Measurements from ENCODE around the gene DUSP15.

DUSP15 gene

DNA sequence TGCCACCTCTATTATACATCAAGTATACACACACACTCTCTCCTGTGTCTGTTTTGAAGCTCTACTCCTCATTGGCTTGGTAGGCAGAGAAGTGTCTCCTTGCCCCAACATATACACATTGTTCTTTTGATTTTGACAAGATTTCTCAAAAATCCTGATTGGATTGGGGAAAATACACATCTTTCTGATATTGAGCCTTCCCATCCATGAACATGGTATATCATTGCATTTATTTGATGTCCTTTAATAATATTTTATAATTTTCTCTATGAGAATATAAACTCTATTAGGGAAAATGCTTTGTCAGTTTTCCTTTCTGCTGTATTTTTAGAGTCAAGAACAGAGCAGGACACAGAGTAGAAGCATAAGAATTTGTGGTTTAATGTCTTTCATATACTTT is 7.4 kb upstream of the DUSP15 start:
- Histone ChIP-seq H3K9me3 (ENCODE audit: control insufficient read depth, low read length) (no peaks in the 10 kb centered on the region), H3K36me3 (ENCODE audit: control insufficient read depth in 1 of 2, insufficient read depth in 2 of 2, low read depth in 1 of 2, low read length in 2 of 2) (no peaks in the 10 kb centered on the region), H2BK120ac (ENCODE audit: low read depth, low read length) (no peak overlapping the region), H3K4me1 (ENCODE audit: control insufficient read depth, insufficient read depth, low read depth, low read length) (peaks cover 9% of the 10 kb centered on the region), H3K23ac (ENCODE audit: low read length in 2 of 2) (no peak overlapping the region), H3K27me3 (ENCODE audit: control insufficient read depth in 1 of 2, insufficient read depth in 1 of 2, low read length in 2 of 2) (peaks cover 19 to 28% of the 10 kb centered on the region in 2 experiments), H3K4ac (ENCODE audit: low read depth in 1 of 2, low read length in 2 of 2) (no peak overlapping the region), H3K4me3 (ENCODE audit: insufficient read depth in 1 of 2, low read depth in 1 of 2, low read length in 2 of 2) (no peak overlapping the region), H2AFZ (ENCODE audit: low read depth, low read length) (no peak overlapping the region), H2BK5ac (ENCODE audit: low read depth, low read length, poor library complexity, severe bottlenecking) (no peak overlapping the region), H2AK5ac (ENCODE audit: low read length, severe bottlenecking) (no peak overlapping the region), H3K14ac (ENCODE audit: low read length in 2 of 2) (no peak overlapping the region), H4K91ac (ENCODE audit: low read length) (no peak overlapping the region), H3K18ac (ENCODE audit: low read depth in 1 of 2, low read length in 2 of 2) (no peak overlapping the region), H3K79me1 (replicated peaks; ENCODE audit: low read length, poor library complexity, severe bottlenecking) (no peaks in the 10 kb centered on the region), H3K9ac (ENCODE audit: low read length) (no peak overlapping the region), H3K4me2 (ENCODE audit: low read length, poor library complexity, severe bottlenecking) (no peak overlapping the region), H2BK15ac (ENCODE audit: low read depth, poor library complexity, severe bottlenecking) (no peak overlapping the region), H4K8ac (ENCODE audit: low read length) (no peak overlapping the region), H2BK12ac (ENCODE audit: low read length in 2 of 2) (no peak overlapping the region), H3K27ac (ENCODE audit: low read length, poor library complexity, severe bottlenecking) (no peak overlapping the region)
- no peak for DNase-seq

DNA sequence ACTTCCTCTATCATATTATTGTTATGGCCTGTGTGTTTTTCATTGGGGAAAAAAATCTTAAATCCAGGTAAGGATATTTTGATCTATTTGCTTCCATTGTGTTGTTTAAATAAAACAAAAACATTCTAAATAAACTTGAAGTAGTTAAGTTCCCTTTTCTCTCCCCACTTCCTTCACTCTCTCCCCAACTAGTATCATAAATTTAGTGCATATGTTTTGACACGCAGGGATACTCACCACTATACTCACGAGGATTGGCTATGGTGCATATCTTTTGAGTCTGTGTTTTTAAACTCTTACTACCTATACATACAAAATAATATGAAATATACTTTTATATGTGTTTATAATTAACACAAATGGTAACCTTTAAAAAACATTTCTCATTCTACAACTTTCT is 5.3 kb upstream of the DUSP15 start:
- Histone ChIP-seq H3K9me3 (ENCODE audit: control insufficient read depth, low read length) (no peaks in the 10 kb centered on the region), H2BK5ac (ENCODE audit: low read depth, low read length, poor library complexity, severe bottlenecking) (no peak overlapping the region)
- WGBS = no CpG with 5 or more reads among the region's 2 CpGs

DNA sequence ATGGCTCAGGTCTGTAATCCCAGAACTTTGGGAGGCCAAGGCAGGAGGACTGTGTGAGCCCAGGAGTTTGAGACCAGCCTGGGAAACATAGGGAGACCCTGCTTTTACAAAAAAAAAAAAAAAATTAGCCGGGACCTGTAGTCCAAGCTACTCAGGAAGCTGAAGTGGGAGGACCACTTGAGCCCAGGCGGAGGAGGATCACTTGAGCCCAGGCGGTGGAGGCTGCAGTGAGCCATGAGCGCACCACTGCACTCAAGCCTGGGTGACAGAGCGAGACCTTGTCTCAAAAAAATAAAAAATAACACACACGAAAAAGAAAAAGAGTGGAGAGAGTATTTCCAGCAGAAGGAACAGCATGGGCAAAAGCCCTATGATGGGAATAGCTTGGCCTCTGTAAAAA is 2.1 kb upstream of the DUSP15 start:
- no peak overlapping the region for H4K91ac ChIP-seq (ENCODE audit: low read length)
- no peak overlapping the region for H2AK5ac ChIP-seq (ENCODE audit: low read length, severe bottlenecking)
- H3K18ac ChIP-seq (ENCODE audit: low read depth in 1 of 2, low read length in 2 of 2) = no peak overlapping the region
- no peak overlapping the region for H2AFZ ChIP-seq (ENCODE audit: low read depth, low read length)
- no peaks in the 10 kb centered on the region for H3K36me3 ChIP-seq (ENCODE audit: control insufficient read depth in 1 of 2, insufficient read depth in 2 of 2, low read depth in 1 of 2, low read length in 2 of 2)
- H3K9me3 ChIP-seq (ENCODE audit: control insufficient read depth, low read length) = no peaks in the 10 kb centered on the region
- H3K23ac ChIP-seq (ENCODE audit: low read length in 2 of 2) = no peak overlapping the region
- no peak overlapping the region for H3K4ac ChIP-seq (ENCODE audit: low read depth in 1 of 2, low read length in 2 of 2)
- peaks cover 12% of the 10 kb centered on the region for H3K4me1 ChIP-seq (ENCODE audit: control insufficient read depth, insufficient read depth, low read depth, low read length)
- no peak overlapping the region for H3K27ac ChIP-seq (ENCODE audit: low read length, poor library complexity, severe bottlenecking)
- DNase-seq = no peak
- no peak overlapping the region for H2BK5ac ChIP-seq (ENCODE audit: low read depth, low read length, poor library complexity, severe bottlenecking)
- no peak overlapping the region for H2BK120ac ChIP-seq (ENCODE audit: low read depth, low read length)
- H3K9ac ChIP-seq (ENCODE audit: low read length) = no peak overlapping the region
- no peak overlapping the region for H2BK15ac ChIP-seq (ENCODE audit: low read depth, poor library complexity, severe bottlenecking)
- no peaks in the 10 kb centered on the region for H3K79me1 ChIP-seq (replicated peaks; ENCODE audit: low read length, poor library complexity, severe bottlenecking)
- H3K4me3 ChIP-seq (ENCODE audit: insufficient read depth in 1 of 2, low read depth in 1 of 2, low read length in 2 of 2) = no peak overlapping the region
- H2BK12ac ChIP-seq (ENCODE audit: low read length in 2 of 2) = no peak overlapping the region
- no peak overlapping the region for H3K4me2 ChIP-seq (ENCODE audit: low read length, poor library complexity, severe bottlenecking)
- peaks cover 57 to 60% of the 10 kb centered on the region in 2 experiments for H3K27me3 ChIP-seq (ENCODE audit: control insufficient read depth in 1 of 2, insufficient read depth in 1 of 2, low read length in 2 of 2)
- WGBS = 77% methylated on average over 4 of the region's 6 CpGs
- no peak overlapping the region for H3K14ac ChIP-seq (ENCODE audit: low read length in 2 of 2)
- H4K8ac ChIP-seq (ENCODE audit: low read length) = no peak overlapping the region

More for the DNA sequence above, 5.3 kb upstream of the DUSP15 start:
- H2AK5ac ChIP-seq (ENCODE audit: low read length, severe bottlenecking) = no peak overlapping the region
- no peaks in the 10 kb centered on the region for H3K36me3 ChIP-seq (ENCODE audit: control insufficient read depth in 1 of 2, insufficient read depth in 2 of 2, low read depth in 1 of 2, low read length in 2 of 2)
- peaks cover 9% of the 10 kb centered on the region for H3K4me1 ChIP-seq (ENCODE audit: control insufficient read depth, insufficient read depth, low read depth, low read length)
- no peak overlapping the region for H2BK12ac ChIP-seq (ENCODE audit: low read length in 2 of 2)
- no peak overlapping the region for H3K4ac ChIP-seq (ENCODE audit: low read depth in 1 of 2, low read length in 2 of 2)
- DNase-seq = no peak
- no peak overlapping the region for H4K91ac ChIP-seq (ENCODE audit: low read length)
- H2AFZ ChIP-seq (ENCODE audit: low read depth, low read length) = no peak overlapping the region
- H3K14ac ChIP-seq (ENCODE audit: low read length in 2 of 2) = no peak overlapping the region
- no peak overlapping the region for H3K4me3 ChIP-seq (ENCODE audit: insufficient read depth in 1 of 2, low read depth in 1 of 2, low read length in 2 of 2)
- no peak overlapping the region for H3K23ac ChIP-seq (ENCODE audit: low read length in 2 of 2)
- no peak overlapping the region for H2BK120ac ChIP-seq (ENCODE audit: low read depth, low read length)
- no peak overlapping the region for H3K4me2 ChIP-seq (ENCODE audit: low read length, poor library complexity, severe bottlenecking)
- H3K27ac ChIP-seq (ENCODE audit: low read length, poor library complexity, severe bottlenecking) = no peak overlapping the region
- H2BK15ac ChIP-seq (ENCODE audit: low read depth, poor library complexity, severe bottlenecking) = no peak overlapping the region
- peaks cover 33 to 41% of the 10 kb centered on the region in 2 experiments for H3K27me3 ChIP-seq (ENCODE audit: control insufficient read depth in 1 of 2, insufficient read depth in 1 of 2, low read length in 2 of 2)
- H3K9ac ChIP-seq (ENCODE audit: low read length) = no peak overlapping the region
- no peak overlapping the region for H3K18ac ChIP-seq (ENCODE audit: low read depth in 1 of 2, low read length in 2 of 2)
- no peak overlapping the region for H4K8ac ChIP-seq (ENCODE audit: low read length)
- H3K79me1 ChIP-seq (replicated peaks; ENCODE audit: low read length, poor library complexity, severe bottlenecking) = no peaks in the 10 kb centered on the region

DNA sequence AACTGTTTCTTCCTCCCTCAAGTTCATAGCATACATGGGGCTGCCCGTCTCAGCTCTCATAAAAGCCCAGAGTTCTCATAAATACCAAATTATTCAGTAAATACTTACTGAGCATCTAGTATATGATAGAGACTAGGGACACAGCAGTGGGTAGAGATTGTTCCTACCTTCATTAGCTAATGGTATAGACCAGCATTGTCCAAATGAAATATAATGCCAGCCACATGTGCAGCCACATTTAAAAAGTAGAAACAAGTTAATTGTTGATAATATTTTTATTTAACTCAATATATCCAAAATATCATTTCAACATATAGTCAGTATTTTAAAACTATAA is 1.3 kb upstream of the DUSP15 start:
- H3K4me3 ChIP-seq (ENCODE audit: insufficient read depth in 1 of 2, low read depth in 1 of 2, low read length in 2 of 2) = no peak overlapping the region
- H3K23ac ChIP-seq (ENCODE audit: low read length in 2 of 2) = no peak overlapping the region
- no peak for DNase-seq
- H2BK5ac ChIP-seq (ENCODE audit: low read depth, low read length, poor library complexity, severe bottlenecking) = no peak overlapping the region
- no peaks in the 10 kb centered on the region for H3K36me3 ChIP-seq (ENCODE audit: control insufficient read depth in 1 of 2, insufficient read depth in 2 of 2, low read depth in 1 of 2, low read length in 2 of 2)
- WGBS = no CpG with 5 or more reads among the region's 1 CpG
- peaks cover 64 to 67% of the 10 kb centered on the region in 2 experiments for H3K27me3 ChIP-seq (ENCODE audit: control insufficient read depth in 1 of 2, insufficient read depth in 1 of 2, low read length in 2 of 2)
- H2BK12ac ChIP-seq (ENCODE audit: low read length in 2 of 2) = no peak overlapping the region
- no peak overlapping the region for H3K9ac ChIP-seq (ENCODE audit: low read length)
- H3K18ac ChIP-seq (ENCODE audit: low read depth in 1 of 2, low read length in 2 of 2) = no peak overlapping the region
- no peak overlapping the region for H2AK5ac ChIP-seq (ENCODE audit: low read length, severe bottlenecking)
- H2BK120ac ChIP-seq (ENCODE audit: low read depth, low read length) = no peak overlapping the region
- no peak overlapping the region for H4K8ac ChIP-seq (ENCODE audit: low read length)
- H2BK15ac ChIP-seq (ENCODE audit: low read depth, poor library complexity, severe bottlenecking) = no peak overlapping the region
- H3K14ac ChIP-seq (ENCODE audit: low read length in 2 of 2) = no peak overlapping the region
- H4K91ac ChIP-seq (ENCODE audit: low read length) = no peak overlapping the region
- peaks cover 12% of the 10 kb centered on the region for H3K4me1 ChIP-seq (ENCODE audit: control insufficient read depth, insufficient read depth, low read depth, low read length)
- no peaks in the 10 kb centered on the region for H3K9me3 ChIP-seq (ENCODE audit: control insufficient read depth, low read length)
- no peak overlapping the region for H2AFZ ChIP-seq (ENCODE audit: low read depth, low read length)
- H3K4me2 ChIP-seq (ENCODE audit: low read length, poor library complexity, severe bottlenecking) = no peak overlapping the region
- H3K27ac ChIP-seq (ENCODE audit: low read length, poor library complexity, severe bottlenecking) = no peak overlapping the region
- no peaks in the 10 kb centered on the region for H3K79me1 ChIP-seq (replicated peaks; ENCODE audit: low read length, poor library complexity, severe bottlenecking)
- no peak overlapping the region for H3K4ac ChIP-seq (ENCODE audit: low read depth in 1 of 2, low read length in 2 of 2)

All from mesenchymal stem cell (in vitro differentiated cells and primary cell).